HFF-Myc (cell line): ENCODE data around the gene GMDS.
A peak's percentile ranks its signal among the peaks of the same experiment; 100 is the strongest.

ENCODE experiments used
- DNase-seq: peaks from one replicate; pipeline ENCODE4 v3.0.0-alpha.2; 2011; ENCODE audit warnings: low read depth; ENCODE audit errors: extremely low read depth
- H3K4me3 ChIP-seq: replicated peaks from 2 replicates; pipeline ENCODE4 v1.5.1; 2011; ENCODE audit warnings: low read depth, mild to moderate bottlenecking, control low read depth, low read length
- CTCF ChIP-seq: IDR thresholded peaks from 2 replicates; pipeline ENCODE4 v1.5.1; 2012; ENCODE audit warnings: mild to moderate bottlenecking, low read depth, low read length, control low read depth; ENCODE audit errors: missing control alignments

Gene GMDS

GRCh38 chr6:2204272-2204671 is 41.1 kb downstream of the GMDS start:
- no peak for DNase-seq
- TF ChIP-seq CTCF, result no peak
- no peak overlapping the region for H3K4me3 ChIP-seq

GRCh38 chr6:2203264-2203663 is 42.1 kb downstream of the GMDS start:
- no peak overlapping the region for H3K4me3 ChIP-seq
- DNase-seq, result no peak
- no peak for TF ChIP-seq CTCF

- no peak overlapping the region for H3K4me3 ChIP-seq
- DNase-seq, result no peak
- no peak for TF ChIP-seq CTCF
These were observed 47.4 kb downstream of the GMDS start for GRCh38 chr6:2197984-2198383.

GRCh38 chr6:2197177-2197671 is 48.2 kb downstream of the GMDS start:
- no peak overlapping the region for H3K4me3 ChIP-seq
- no peak for TF ChIP-seq CTCF
- DNase-seq, result no peak

GRCh38 chr6:2196079-2196679 is 49.2 kb downstream of the GMDS start:
- peak; percentile 17 for DNase-seq
- no peak overlapping the region for H3K4me3 ChIP-seq
- TF ChIP-seq CTCF, result peak; percentile 58

GRCh38 chr6:2194643-2195042 is 50.8 kb downstream of the GMDS start:
- TF ChIP-seq CTCF, result no peak
- no peak overlapping the region for H3K4me3 ChIP-seq
- DNase-seq, result no peak

GRCh38 chr6:2193931-2194330 is 51.5 kb downstream of the GMDS start:
- DNase-seq, result no peak
- H3K4me3 ChIP-seq, result no peak overlapping the region
- TF ChIP-seq CTCF, result no peak
